GM19452 (cell line): ENCODE measurements around the gene EVX2.

Source experiments
- ATAC-seq: cut with Tn5 transposase; IDR thresholded peaks from one replicate; pipeline ENCODE4 v1.9.1; 2021; ENCODE audit not compliant: unreplicated experiment

The EVX2 gene

DNA sequence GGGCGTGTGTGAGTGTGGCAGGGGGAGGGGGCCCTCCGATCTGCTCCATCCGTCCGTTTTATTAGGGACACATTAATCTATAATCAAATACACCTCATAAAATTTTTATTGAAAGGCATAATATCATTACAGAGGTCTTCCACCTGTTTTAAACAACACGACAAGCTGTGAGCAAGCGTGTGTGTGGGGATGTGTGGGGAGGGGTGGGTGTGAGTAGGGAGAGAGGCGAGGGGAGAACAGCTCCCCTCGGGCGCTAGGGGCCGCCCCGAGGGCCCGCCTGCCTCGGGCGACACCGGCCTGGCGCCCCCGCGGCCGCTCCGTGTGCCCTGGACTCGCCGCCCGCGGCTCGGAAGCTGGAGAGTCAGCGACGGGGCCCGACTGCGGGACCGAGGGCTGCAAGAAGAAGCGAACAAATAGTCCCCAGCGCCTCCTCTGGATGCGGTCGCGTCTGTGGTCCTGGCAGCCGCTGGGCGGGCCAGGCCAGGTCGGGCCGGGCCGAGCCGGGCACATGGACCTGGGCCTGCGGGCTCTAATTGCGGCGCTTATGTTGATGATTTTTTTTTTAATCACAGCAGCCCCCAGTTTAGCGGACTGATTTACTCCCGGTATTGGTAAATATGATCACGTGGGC, 38.4 kb upstream of the EVX2 start:
- no peak for ATAC-seq

GRCh38 chr2:176121190-176122051, 37.7 kb upstream of the EVX2 start:
- ATAC-seq: no peak

DNA sequence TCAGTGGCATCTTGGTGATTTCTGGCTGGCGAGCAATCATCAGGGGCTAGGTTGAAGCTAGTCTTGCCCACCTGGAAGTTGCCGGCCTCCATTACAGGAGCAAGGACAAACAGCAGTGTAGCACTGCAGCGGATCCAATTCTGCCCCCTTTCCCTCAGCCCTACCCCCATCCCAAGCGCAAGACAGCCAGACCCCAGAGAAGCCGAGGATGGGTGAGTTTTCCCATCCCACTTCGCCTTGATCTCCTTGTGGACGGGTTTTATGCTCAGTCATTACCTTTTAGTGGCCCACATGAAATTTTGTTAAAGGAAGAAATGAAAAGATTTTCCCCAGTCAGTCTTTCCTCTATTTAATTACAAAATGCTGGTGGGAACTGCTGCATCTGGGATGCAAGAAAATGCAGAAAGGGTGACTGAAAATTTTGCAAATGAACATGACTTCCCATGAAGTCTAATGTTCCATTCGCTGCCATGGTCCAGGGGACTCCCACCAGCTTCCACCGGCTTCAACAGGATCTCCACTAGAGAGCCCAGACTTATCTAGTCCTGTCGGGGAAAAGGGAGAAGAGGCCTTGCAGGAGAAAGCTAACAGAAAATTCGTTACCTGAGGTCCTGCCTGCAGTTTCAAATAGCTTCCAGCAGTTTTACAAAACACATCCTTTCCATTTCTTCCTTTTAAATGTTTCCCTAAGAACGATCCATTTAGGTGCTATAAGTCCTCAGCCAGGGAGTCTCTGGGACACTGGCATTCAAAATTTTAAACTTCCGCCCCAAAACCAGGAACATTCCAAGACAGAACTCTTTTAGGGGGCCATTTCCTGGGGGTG, 36.8 kb upstream of the EVX2 start:
- no peak for ATAC-seq

DNA sequence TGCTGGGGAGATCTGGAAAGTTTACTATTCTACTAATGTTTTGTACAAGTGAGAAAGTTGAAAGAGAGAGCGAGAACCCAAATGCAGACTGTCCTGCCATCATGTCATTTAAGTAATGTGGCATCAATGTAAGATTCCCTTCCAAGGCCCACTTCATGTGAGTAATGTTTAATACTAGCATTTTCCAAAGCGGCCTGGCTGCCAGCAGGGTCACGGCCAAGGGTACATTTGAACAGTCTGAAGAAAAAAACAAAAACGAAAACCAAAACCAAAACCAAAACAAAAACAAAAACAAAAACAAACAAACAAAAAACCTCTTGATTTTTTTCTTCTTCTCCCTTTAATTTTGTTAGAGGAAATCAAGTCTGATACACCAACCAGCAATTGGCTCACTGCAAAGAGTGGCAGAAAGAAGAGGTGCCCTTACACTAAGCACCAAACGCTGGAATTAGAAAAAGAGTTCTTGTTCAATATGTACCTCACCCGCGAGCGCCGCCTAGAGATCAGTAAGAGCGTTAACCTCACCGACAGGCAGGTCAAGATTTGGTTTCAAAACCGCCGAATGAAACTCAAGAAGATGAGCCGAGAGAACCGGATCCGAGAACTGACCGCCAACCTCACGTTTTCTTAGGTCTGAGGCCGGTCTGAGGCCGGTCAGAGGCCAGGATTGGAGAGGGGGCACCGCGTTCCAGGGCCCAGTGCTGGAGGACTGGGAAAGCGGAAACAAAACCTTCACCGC, 35.0 kb upstream of the EVX2 start:
- no peak for ATAC-seq

DNA sequence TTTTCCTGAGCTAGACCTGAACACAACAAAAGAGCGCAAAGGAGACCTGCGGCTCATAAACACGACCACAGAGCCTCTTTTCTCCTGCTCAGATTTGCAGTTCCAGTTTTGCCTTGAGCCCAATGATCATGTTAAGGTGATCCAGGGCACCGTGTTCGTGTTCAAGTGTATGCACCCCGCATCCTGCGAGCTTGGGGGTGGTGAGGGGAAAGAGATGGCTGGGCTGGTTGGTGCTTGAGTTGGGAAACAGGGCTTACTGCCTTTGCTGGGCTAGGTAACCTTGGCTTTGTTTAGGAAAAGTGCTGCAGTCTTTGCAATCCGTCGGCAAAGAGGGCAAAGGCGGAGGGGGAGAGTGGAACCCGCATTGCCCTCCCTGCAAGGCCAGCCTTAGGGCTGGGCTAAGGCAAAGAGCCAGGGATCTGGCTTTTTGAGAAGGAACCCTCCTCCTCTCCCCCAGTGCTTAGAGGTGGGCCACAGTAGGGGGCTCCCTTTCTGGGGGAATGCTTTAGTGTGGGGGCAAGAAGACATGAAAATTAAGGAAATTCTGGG, 34.1 kb upstream of the EVX2 start:
- ATAC-seq: no peak

- no peak for ATAC-seq
Observed at GRCh38 chr2:176117162-176117822, 33.5 kb upstream of the EVX2 start.

- no peak for ATAC-seq
Observed at GRCh38 chr2:176115883-176116813, 32.4 kb upstream of the EVX2 start, which contains the start of gene HOXD10. Gene HOXD10 (plus strand): TSS chr2:176116778. CDS start chr2:176116834, 56 bp downstream.

DNA sequence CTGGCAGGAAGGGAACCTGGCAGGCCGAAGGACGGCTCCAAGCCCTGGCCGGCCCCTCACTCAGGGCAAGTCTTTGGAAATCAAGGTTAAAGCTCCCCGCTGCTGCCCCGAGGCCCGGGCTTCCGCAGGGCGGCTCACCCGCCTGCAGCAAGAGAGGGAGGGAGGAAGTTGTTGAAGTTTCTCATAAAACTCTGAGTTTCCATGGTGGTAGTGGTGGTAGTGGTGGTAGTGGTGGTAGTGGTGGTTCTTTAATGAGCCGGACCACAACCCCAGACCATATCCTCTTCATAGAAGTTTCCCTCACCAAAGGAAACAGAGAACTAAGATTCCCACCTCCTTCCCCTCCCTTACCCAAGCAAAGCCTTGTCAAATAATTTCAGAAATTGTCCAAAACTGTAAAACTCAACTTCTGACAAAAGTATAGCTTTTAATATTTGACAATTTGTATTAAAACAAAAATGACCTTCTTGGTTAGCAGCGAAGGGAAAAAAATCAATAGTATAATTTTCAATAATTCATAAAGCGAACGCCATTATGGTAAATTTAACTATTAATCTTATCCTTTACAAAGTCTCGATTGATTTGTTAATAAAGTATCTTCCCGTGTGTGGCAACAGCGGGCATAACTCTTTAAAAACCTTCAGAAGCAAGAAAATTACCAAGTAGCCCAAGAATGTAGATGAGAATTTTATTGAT, 31.3 kb upstream of the EVX2 start:
- no peak for ATAC-seq

- ATAC-seq: no peak
Observed at GRCh38 chr2:176114120-176114929, 30.6 kb upstream of the EVX2 start.

GRCh38 chr2:176112375-176113302, 28.9 kb upstream of the EVX2 start:
- ATAC-seq: no peak

GRCh38 chr2:176111846-176112374, 28.1 kb upstream of the EVX2 start:
- ATAC-seq: no peak

DNA sequence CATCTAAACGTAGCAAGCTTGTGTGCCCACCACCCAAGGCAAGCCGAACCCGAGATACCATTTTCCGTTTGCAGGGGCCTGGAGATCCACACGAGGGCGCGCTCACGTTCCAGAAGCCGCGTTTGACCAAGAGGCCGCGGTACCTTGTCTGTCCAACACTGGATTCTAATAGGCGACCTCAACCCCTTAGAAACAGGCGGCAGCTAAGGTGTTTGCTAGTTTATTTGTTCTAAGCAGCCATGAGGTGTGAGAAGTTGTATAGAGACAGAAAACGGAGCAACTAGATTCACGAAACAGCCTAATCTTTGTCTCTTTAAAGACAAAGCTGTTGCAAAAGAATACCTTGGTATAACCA, 27.5 kb upstream of the EVX2 start:
- ATAC-seq: no peak

DNA sequence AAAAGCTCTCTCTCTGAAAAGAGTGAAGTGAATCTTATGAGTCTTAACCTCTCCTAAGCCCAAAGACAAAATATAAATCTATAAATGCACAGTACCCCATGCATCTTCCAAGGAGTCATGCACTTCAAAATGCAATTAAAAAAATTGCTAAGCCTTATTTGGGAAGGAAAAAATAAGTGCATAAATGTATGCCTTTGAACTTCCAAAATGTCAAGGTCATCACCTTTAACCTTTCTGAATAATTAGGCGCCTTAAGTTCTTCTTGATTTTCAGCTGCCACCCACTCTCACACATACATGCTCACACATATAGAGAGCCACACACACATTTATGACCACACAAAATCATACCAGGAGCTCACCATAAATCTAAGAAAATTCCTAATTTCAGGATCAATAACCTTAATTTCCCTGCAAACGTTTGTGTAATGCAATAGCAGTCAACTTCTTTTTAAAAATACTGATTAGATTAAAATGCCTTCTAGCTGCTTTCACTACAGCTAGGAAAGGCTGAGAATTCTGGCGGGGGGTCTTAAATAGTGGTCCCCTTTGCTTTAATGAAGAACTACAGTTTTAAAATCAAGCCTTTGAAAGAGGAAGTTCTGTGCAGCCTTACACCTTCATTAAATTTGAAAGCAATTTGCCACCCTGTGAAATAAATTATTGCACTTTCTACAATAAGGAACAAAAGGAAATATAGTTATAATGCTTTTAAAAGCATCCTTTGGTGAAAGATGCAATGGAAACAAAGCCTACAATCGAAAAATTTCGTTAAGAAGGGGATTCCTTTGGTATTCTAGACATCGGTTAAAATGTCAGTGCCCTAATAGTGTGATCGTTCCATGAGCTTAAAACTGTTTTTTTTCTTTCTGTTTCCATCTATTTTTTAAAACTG, 26.9 kb upstream of the EVX2 start:
- ATAC-seq: no peak

- no peak for ATAC-seq
Observed at GRCh38 chr2:176109946-176110345, 26.2 kb upstream of the EVX2 start.

- no peak for ATAC-seq
Observed at GRCh38 chr2:176109192-176109901, 25.6 kb upstream of the EVX2 start.
